HG02943 (cell line): ENCODE measurements around the gene ARF1.

Experiments
- ATAC-seq: cut with Tn5 transposase; IDR thresholded peaks from one replicate; pipeline ENCODE4 v1.9.1; 2021; ENCODE audit warnings: mild to moderate bottlenecking, low read depth, moderate library complexity; ENCODE audit not compliant: unreplicated experiment

The ARF1 gene

GRCh38 chr1:228114827-228115226 is 32.3 kb downstream of the ARF1 start:
- ATAC-seq: no peak

GRCh38 chr1:228117335-228117734 is 34.8 kb downstream of the ARF1 start:
- ATAC-seq: no peak

- no peak for ATAC-seq
These were observed 35.5 kb downstream of the ARF1 start for GRCh38 chr1:228118040-228118439.

- no peak for ATAC-seq
These were observed 37.8 kb downstream of the ARF1 start for GRCh38 chr1:228120351-228120750.

- ATAC-seq: no peak
These were observed 38.5 kb downstream of the ARF1 start for GRCh38 chr1:228120857-228121489.

GRCh38 chr1:228122921-228123441 is 40.5 kb downstream of the ARF1 start:
- ATAC-seq: no peak

GRCh38 chr1:228123505-228123904 is 41.0 kb downstream of the ARF1 start:
- ATAC-seq: no peak

GRCh38 chr1:228125185-228125584 is 42.7 kb downstream of the ARF1 start:
- ATAC-seq: no peak

- ATAC-seq: no peak
These were observed 49.3 kb downstream of the ARF1 start for GRCh38 chr1:228131766-228132165.

GRCh38 chr1:228134591-228134990 is 52.1 kb downstream of the ARF1 start:
- ATAC-seq: no peak

GRCh38 chr1:228136901-228137300 is 54.4 kb downstream of the ARF1 start:
- ATAC-seq: no peak

- ATAC-seq: no peak
These were observed 57.0 kb downstream of the ARF1 start for GRCh38 chr1:228139406-228139930.

- peak; percentile 90 for ATAC-seq
These were observed 57.6 kb downstream of the ARF1 start, which contains the start of gene GUK1 for GRCh38 chr1:228139931-228140723. GUK1 (plus strand) TSS chr1:228140279; CDS start chr1:228140303, 24 bp downstream.

GRCh38 chr1:228140724-228141225 is 58.3 kb downstream of the ARF1 start:
- no peak for ATAC-seq

- no peak for ATAC-seq
These were observed 58.9 kb downstream of the ARF1 start for GRCh38 chr1:228141226-228142044.

GRCh38 chr1:228142155-228142691 is 59.7 kb downstream of the ARF1 start:
- ATAC-seq: no peak

- no peak for ATAC-seq
These were observed 60.2 kb downstream of the ARF1 start for GRCh38 chr1:228142701-228143136.

- no peak for ATAC-seq
These were observed 61.1 kb downstream of the ARF1 start for GRCh38 chr1:228143480-228144192.

- ATAC-seq: no peak
These were observed 61.9 kb downstream of the ARF1 start for GRCh38 chr1:228144193-228144992.
